Measurements from ENCODE around the gene GNB5.

- TF ChIP-seq CTCF (IDR thresholded peaks at IDR 0.05 in 8 of 11, conservative IDR thresholded peaks at IDR 0.05 in 3 of 11), result no peak
- no peak for TF ChIP-seq POLR2AphosphoS5 (IDR thresholded peaks at IDR 0.05)
Measured at GRCh38 chr15:52193791-52194190, 2.6 kb upstream of the GNB5 start.
